Femur (tissue), 1 donor: ENCODE measurements around the gene COQ8A.

ENCODE experiments used
- DNase-seq: peaks from one replicate; pipeline ENCODE4 v3.0.0-alpha.2; 2017

Gene COQ8A

DNA sequence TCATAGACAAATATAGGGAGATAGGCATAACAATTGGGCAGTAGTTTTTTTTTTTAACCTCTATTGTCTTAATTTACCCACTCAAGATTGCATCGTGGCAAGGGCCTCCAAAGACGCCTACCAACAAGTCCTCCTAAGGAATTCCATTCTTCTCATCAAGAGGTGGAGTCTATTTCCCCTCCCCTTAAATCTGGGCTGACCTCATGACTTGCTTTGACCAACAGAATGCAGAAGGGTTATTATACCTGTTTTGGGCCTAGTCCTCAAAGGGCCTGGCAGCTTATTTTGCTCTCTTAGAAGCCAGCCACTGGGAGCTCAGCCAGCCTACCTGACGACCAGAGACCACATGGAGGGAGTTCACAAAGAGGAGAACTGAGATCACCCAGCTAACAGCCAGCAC lies 92.3 kb downstream of the COQ8A start:
- no peak for DNase-seq

DNA sequence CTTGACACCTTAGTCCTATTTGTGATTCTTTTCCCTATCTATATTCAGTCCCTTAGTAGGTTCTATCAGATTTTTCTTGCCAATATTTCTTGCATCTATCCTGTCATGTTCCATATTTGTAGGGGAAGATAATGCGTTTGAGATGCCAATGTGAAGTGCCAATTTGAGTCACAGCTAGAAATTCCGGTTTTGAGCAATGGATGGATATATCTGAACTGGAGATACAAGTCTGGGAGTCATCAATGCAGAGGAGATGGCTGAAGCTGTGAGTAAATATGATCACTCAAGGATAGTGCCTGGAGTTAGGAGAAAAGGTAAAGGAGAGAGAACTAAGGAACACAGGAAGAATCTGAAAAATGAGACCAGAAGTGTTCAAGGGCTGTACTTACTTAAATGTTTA lies 93.8 kb downstream of the COQ8A start:
- no peak for DNase-seq

DNA sequence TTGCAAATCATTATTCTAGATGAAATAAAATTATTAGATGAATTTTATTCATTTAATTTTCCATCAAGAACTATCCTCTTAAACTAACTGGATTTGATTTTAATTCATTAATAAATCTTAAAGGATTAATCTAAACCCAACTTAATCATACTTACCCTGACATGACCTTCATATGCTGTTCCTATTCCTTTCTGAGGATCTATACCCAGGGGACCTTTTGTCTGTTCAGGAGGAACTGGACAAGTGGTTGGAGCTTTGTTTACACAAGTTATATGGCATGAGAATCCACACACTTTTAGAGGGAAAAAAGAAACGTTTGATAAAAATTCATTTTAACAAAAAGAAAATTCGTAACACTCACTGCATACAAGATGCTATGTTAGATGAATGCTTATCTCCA lies 95.2 kb downstream of the COQ8A start:
- no peak for DNase-seq

DNA sequence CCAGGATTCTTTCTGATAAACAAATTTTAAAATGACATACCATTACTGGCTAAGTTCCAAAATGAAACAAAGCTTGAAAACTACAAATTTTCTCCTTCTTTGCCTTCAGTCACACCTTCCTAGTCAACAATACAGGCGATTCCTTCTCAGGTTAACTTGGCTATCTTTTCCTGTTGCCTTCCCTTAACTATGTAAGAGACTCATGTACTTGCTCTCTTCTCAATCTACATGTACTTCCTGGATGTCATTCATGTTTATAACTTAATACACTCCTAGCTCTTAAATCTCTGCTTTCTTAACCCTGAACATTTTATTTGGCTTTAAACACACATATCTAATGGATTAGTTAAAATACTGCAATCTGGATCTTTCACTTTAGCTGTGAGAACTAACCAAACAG lies 97.0 kb downstream of the COQ8A start:
- no peak for DNase-seq
